NB4 (cell line): Measurements from ENCODE around the gene TNFSF15.

Source experiments
- MYC ChIP-seq: IDR thresholded peaks from 2 replicates; pipeline ENCODE4 v1.6.1; 2011; ENCODE audit warnings: low read depth, low read length
- POLR2A ChIP-seq: IDR thresholded peaks from 2 replicates; pipeline ENCODE4 v1.6.1; 2011; ENCODE audit warnings: mild to moderate bottlenecking; ENCODE audit not compliant: insufficient read length; ENCODE audit errors: extremely low read depth
- TF ChIP-seq, protein P1 (sequence below): IDR thresholded peaks from one replicate; pipeline ENCODE4 v1.5.1; 2012; ENCODE audit warnings: low read depth, low read length

- no peak for TF ChIP-seq MYC
- TF ChIP-seq, protein P1, sequence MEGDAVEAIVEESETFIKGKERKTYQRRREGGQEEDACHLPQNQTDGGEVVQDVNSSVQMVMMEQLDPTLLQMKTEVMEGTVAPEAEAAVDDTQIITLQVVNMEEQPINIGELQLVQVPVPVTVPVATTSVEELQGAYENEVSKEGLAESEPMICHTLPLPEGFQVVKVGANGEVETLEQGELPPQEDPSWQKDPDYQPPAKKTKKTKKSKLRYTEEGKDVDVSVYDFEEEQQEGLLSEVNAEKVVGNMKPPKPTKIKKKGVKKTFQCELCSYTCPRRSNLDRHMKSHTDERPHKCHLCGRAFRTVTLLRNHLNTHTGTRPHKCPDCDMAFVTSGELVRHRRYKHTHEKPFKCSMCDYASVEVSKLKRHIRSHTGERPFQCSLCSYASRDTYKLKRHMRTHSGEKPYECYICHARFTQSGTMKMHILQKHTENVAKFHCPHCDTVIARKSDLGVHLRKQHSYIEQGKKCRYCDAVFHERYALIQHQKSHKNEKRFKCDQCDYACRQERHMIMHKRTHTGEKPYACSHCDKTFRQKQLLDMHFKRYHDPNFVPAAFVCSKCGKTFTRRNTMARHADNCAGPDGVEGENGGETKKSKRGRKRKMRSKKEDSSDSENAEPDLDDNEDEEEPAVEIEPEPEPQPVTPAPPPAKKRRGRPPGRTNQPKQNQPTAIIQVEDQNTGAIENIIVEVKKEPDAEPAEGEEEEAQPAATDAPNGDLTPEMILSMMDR = no peak
- no peak for TF ChIP-seq POLR2A
Observed at GRCh38 chr9:114853071-114853855, 47.4 kb upstream of the TNFSF15 start.
